HepG2 (cell line): ENCODE measurements around the gene CSNK1D. TPM values are rescaled to one million over a fixed set of nuclear protein-coding genes. Genes with fewer than 3 reads are reported as not detected.

ENCODE experiments used
- ATAC-seq: fragments of 200-7000 bp; cut with Tn5 transposase; 3 replicates; pipeline ENCODE4 v1.9.1; 2020; ENCODE audit warnings: mild to moderate bottlenecking, moderate library complexity
- BruUV-seq: library from RNA; stranded (reverse); fragments of 400-500 nt; replicated peaks from 2 replicates; lab custom pipeline; 2021; lab: Mats Ljungman, UMichigan
- CTCF ChIA-PET: fragments of 300-600 bp; formaldehyde crosslinking; extraction: SDS; loops from one replicate; lab custom pipeline; 2021; ENCODE audit warnings: low total read pairs, inconsistent platforms, low intra/inter-chr PET ratio; lab: Yijun Ruan, JAX
- POLR2A ChIA-PET: fragments of 350-600 bp; sonication (Branson Sonifier 250); formaldehyde crosslinking; loops from one replicate; lab custom pipeline; 2020; ENCODE audit warnings: antibody characterized with exemption, inconsistent platforms; lab: Yijun Ruan, JAX
- DNase-seq: peaks from one replicate; pipeline ENCODE4 v3.0.0-alpha.2; 2015; ENCODE audit warnings: low spot score
- FAIRE-seq: peaks from 3 replicates; lab custom pipeline; 2011; peaks lifted over from hg19 to GRCh38; lab: Jason Lieb, UNC
- H2AFZ ChIP-seq: one replicate; pipeline ENCODE4 v1.6.1; 2011; ENCODE audit warnings: low read length, inconsistent platforms
- H3K27ac ChIP-seq: fragments of 300-600 bp; 3 replicates; pipeline ENCODE4 v1.8.0; 2011; ENCODE audit warnings: mixed run types, mild to moderate bottlenecking, mixed read lengths, low read length, inconsistent platforms; ENCODE audit not compliant: insufficient read depth; ENCODE audit errors: extremely low read length
- H3K27me3 ChIP-seq, 2 experiments: fragments of 200-600 bp in 1 of 2; 2 replicates in 1 of 2; 3 replicates in 1 of 2; pipeline versions ENCODE4 v1.6.0 to v1.8.0; 2011; ENCODE audit warnings: low read length in 2 of 2, mild to moderate bottlenecking in 2 of 2, moderate library complexity in 2 of 2, inconsistent platforms in 1 of 2; ENCODE audit not compliant: insufficient read depth in 2 of 2, control insufficient read depth in 1 of 2
- H3K36me3 ChIP-seq, 2 experiments: fragments of 200-600 bp in 1 of 2; replicated peaks in 1 of 2; 2 replicates in 1 of 2; 3 replicates in 1 of 2; pipeline versions ENCODE4 v1.5.1 to v1.8.0; 2011; ENCODE audit warnings: low read length in 2 of 2, inconsistent platforms in 1 of 2; ENCODE audit not compliant: insufficient read depth in 2 of 2, control insufficient read depth in 1 of 2
- H3K4me1 ChIP-seq: 2 replicates; pipeline ENCODE4 v1.5.1; 2012; ENCODE audit warnings: low read length, inconsistent platforms; ENCODE audit not compliant: insufficient read depth
- H3K4me2 ChIP-seq: 2 replicates; pipeline ENCODE4 v1.6.0; 2011; ENCODE audit warnings: low read depth, low read length, inconsistent platforms
- H3K4me3 ChIP-seq, 3 experiments: fragments of 200-600 bp in 1 of 3; sonication (generic), shearing (Covaris generic) in 1 of 3; replicated peaks in 1 of 3; 2 replicates each; pipeline ENCODE4 v1.5.1; 2011 to 2016; ENCODE audit warnings: low read length in 3 of 3, inconsistent platforms in 2 of 3, low read depth in 2 of 3, mild to moderate bottlenecking in 2 of 3, control low read depth in 1 of 3, mixed read lengths in 1 of 3; ENCODE audit not compliant: insufficient read depth in 1 of 3
- H3K79me2 ChIP-seq: one replicate; pipeline ENCODE4 v1.6.1; 2011; ENCODE audit warnings: low read length, inconsistent platforms; ENCODE audit not compliant: insufficient read depth
- H3K9ac ChIP-seq: 2 replicates; pipeline ENCODE4 v1.6.0; 2011; ENCODE audit warnings: mild to moderate bottlenecking, low read depth, low read length, inconsistent platforms; ENCODE audit not compliant: insufficient read depth
- H3K9me3 ChIP-seq: 2 replicates; pipeline ENCODE4 v1.5.1; 2012; ENCODE audit warnings: mild to moderate bottlenecking, low read length
- H4K20me1 ChIP-seq: 2 replicates; pipeline ENCODE4 v1.6.0; 2011; ENCODE audit warnings: inconsistent platforms, mild to moderate bottlenecking, low read length, moderate library complexity; ENCODE audit not compliant: insufficient read depth
- FOXK1 ChIP-seq: sonication (generic); formaldehyde crosslinking; IDR thresholded peaks from 2 replicates; pipeline ENCODE4 v1.4.0; 2020; ENCODE audit warnings: low read depth, missing genetic modification reagents, borderline replicate concordance
- HMG20B ChIP-seq: conservative IDR thresholded peaks from 2 replicates; pipeline ENCODE4 v1.6.1; 2016; ENCODE audit warnings: missing genetic modification reagents, missing compliant biosample characterization
- HNRNPH1 ChIP-seq: fragments of 200-400 bp; formaldehyde crosslinking; optimal IDR thresholded peaks from 2 replicates; pipeline ENCODE3; 2017; ENCODE audit warnings: mild to moderate bottlenecking, low read depth, low read length
- MAFK ChIP-seq, 2 experiments: IDR thresholded peaks in 1 of 2; conservative IDR thresholded peaks in 1 of 2; 2 replicates each; pipeline ENCODE4 v1.6.1; 2011; ENCODE audit warnings: improper control_type of control experiment in 2 of 2, low read length in 2 of 2
- MIER2 ChIP-seq: IDR thresholded peaks from 2 replicates; pipeline ENCODE4 v1.6.1; 2016; ENCODE audit warnings: missing biosample characterization, missing genetic modification reagents
- RARG ChIP-seq: sonication (generic); formaldehyde crosslinking; IDR thresholded peaks from 2 replicates; pipeline ENCODE4 v1.4.0; 2020; ENCODE audit warnings: low read depth, mild to moderate bottlenecking, missing genetic modification reagents
- RBM39 ChIP-seq: fragments of 200-400 bp; formaldehyde crosslinking; IDR thresholded peaks from one replicate; pipeline ENCODE4 v1.6.1; 2018; ENCODE audit warnings: antibody characterized with exemption, mild to moderate bottlenecking, low read depth, low read length; ENCODE audit not compliant: poor library complexity, severe bottlenecking
- SMARCE1 ChIP-seq: fragments of 450-650 bp; IDR thresholded peaks from 2 replicates; pipeline ENCODE4 v1.6.1; 2017; ENCODE audit warnings: borderline replicate concordance
- ZNF224 ChIP-seq: sonication (generic); formaldehyde crosslinking; IDR thresholded peaks from 2 replicates; pipeline ENCODE4 v1.5.0; 2020; ENCODE audit warnings: mild to moderate bottlenecking, missing genetic modification reagents
- ZNF234 ChIP-seq: sonication (generic); formaldehyde crosslinking; conservative IDR thresholded peaks from 2 replicates; pipeline ENCODE4 v1.5.1; 2020; ENCODE audit warnings: mild to moderate bottlenecking, missing genetic modification reagents
- ZNF329 ChIP-seq: sonication (generic); formaldehyde crosslinking; IDR thresholded peaks from 2 replicates; pipeline ENCODE4 v1.9.0; 2021; ENCODE audit warnings: low read depth, mild to moderate bottlenecking, missing genetic modification reagents
- ZNF333 ChIP-seq: sonication (generic); formaldehyde crosslinking; IDR thresholded peaks from 2 replicates; pipeline ENCODE4 v1.4.0; 2020; ENCODE audit warnings: mild to moderate bottlenecking, missing genetic modification reagents, borderline replicate concordance
- ZNF446 ChIP-seq: sonication (generic); formaldehyde crosslinking; IDR thresholded peaks from 2 replicates; pipeline ENCODE4 v1.5.0; 2020; ENCODE audit warnings: mild to moderate bottlenecking, missing genetic modification reagents
- ZNF510 ChIP-seq: sonication (generic); formaldehyde crosslinking; IDR thresholded peaks from 2 replicates; pipeline ENCODE4 v1.4.0; 2020; ENCODE audit warnings: low read depth, mild to moderate bottlenecking, missing genetic modification reagents
- ZNF589 ChIP-seq: sonication (generic); formaldehyde crosslinking; conservative IDR thresholded peaks from 2 replicates; pipeline ENCODE4 v1.8.0; 2022; ENCODE audit warnings: mild to moderate bottlenecking, moderate library complexity, missing genetic modification reagents
- ZNF607 ChIP-seq: sonication (generic); formaldehyde crosslinking; IDR thresholded peaks from 2 replicates; pipeline ENCODE4 v1.5.1; 2020; ENCODE audit warnings: missing genetic modification reagents, mild to moderate bottlenecking, borderline replicate concordance
- WGBS: methylation state at CpG from one replicate; pipeline ENCODE4 v1.1.6; 2017; ENCODE audit warnings: low lambda C conversion rate; 5-methylcytosine and 5-hydroxymethylcytosine counted together
- in situ Hi-C: cut with HindIII; loops from 2 replicates; pipeline ENCODE4 v1.10.0; 2017; ENCODE audit warnings: low pct_unique_long_range_greater_than_20kb; ENCODE audit not compliant: extremely low pct_ligation_motif_present
- intact Hi-C: fragments of 100-400 bp; cut with micrococcal nuclease; formaldehyde crosslinking; loops from one replicate; pipeline ENCODE4 v1.10.0; 2022; ENCODE audit not compliant: unreplicated experiment
- polyA plus RNA-seq, 8 experiments: library from polyadenylated mRNA; depleted of rRNA in 3 of 8; stranded (reverse) in 7 of 8; unstranded in 1 of 8; fragments of >200 nt; fragmentation: Illumina TruSeq in 4 of 8; extraction: Trizol in 4 of 8; gene quantifications; 2 replicates each; pipeline versions ENCODE4 v1.2.1 to v1.2.3, GENCODE V29; 2011 to 2016; ENCODE audit warnings: low read depth in 4 of 8, missing spikeins in 1 of 8, mixed read lengths in 1 of 8; ENCODE audit not compliant: insufficient read depth in 1 of 8
- total RNA-seq, 5 experiments: library from RNA; depleted of rRNA; stranded (reverse); fragments of >200 nt; fragmentation: Illumina TruSeq; extraction: Trizol; gene quantifications; 2 replicates each; pipeline ENCODE4 v1.2.3, GENCODE V29; 2016; ENCODE audit warnings: low read depth in 1 of 5
- TF ChIP-seq, protein P1 (sequence below): sonication (generic); formaldehyde crosslinking; IDR thresholded peaks from 2 replicates; pipeline ENCODE4 v1.5.0; 2020; ENCODE audit warnings: missing genetic modification reagents
- TF ChIP-seq, protein P2 (sequence below): sonication (generic); formaldehyde crosslinking; IDR thresholded peaks from 2 replicates; pipeline ENCODE4 v1.4.0; 2020; ENCODE audit warnings: mild to moderate bottlenecking, missing genetic modification reagents
- TF ChIP-seq, protein P3 (sequence below): sonication (generic); formaldehyde crosslinking; IDR thresholded peaks from 2 replicates; pipeline ENCODE4 v1.4.0; 2020; ENCODE audit warnings: mild to moderate bottlenecking, missing genetic modification reagents, borderline replicate concordance

The CSNK1D gene
- total and polyA plus RNA-seq, 2 of the 13 experiments (the other 11 are each of a cell fraction or from before 2014, with no cell fraction given), result 31.5 to 128 TPM

DNA sequence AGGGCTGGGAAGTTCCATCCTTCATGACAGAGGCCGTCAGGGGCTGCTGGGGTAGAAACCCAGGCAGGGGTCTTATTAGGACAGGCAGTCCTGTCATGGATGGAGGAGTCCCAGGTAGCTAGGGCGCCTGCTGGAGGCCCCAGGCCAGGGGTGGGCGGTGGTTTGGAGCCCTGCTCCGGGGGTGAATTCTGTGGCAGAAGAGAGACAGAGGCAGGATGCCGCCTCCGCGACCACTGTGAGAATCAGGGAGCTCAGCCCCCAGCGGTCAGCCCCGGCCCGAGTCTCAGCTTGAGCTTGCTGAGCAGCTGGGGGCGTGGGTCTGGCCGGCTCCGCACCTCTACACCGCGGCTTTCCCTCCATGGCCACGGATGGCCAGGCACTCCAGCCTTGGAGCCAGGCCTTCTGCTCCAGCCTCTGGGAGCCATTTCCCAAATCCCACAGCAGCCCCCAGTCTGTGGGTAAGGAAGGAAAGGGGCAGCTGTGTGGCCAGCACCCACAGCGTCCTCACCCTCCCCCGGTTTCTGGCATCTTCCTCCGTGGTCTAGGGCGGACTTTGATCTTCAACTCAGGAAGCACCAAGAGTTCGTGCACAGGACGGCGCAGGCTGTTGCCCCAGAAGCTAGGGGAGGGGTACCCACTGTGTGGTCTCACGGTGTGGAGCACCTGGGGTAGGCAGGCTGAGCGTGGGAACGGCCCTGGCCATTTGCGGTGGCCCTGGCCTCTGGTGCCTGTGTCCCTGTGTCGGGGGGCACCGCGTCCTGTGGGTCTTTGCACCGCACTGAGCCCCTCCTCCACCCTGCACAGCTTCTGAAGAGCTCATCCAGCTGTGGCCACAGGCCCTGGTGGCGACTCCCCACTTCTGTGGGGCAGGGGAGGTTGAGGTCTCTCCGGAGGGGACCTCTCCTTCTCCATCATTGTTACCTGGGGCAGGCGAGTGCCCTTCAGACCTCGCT is 29.8 kb upstream of the CSNK1D start:
- WGBS, result 29% methylated on average over 19 of the region's 35 CpGs
- no peaks in the 10 kb centered on the region for H3K36me3 ChIP-seq
- FAIRE-seq (peak; percentile 70), ATAC-seq (peak; percentile 35), DNase-seq (no peak)
- intact Hi-C loops (loop anchor here (5.0 kb wide), 1 partner anchor 34 kb away; no protein-coding TSS in a partner anchor), in situ Hi-C loops (no loop called here)
- H3K27ac ChIP-seq, result no peak overlapping the region
- H2AFZ ChIP-seq, result no peak overlapping the region
- H3K27me3 ChIP-seq, result no peaks in the 10 kb centered on the region
- H3K4me2 ChIP-seq, result peak overlapping the region; percentile 74
- no peak overlapping the region for H3K9ac ChIP-seq
- H3K4me1 ChIP-seq, result peaks cover 78% of the 10 kb centered on the region
- ChIA-PET CTCF (no interaction called here), POLR2A (interaction anchor here (0.6 to 12.8 kb wide), 18 partner anchors 8 to 74 kb away, joined by 3 to 270 read pairs (median 8); partner anchors contain the start of genes CD7, CSNK1D, SECTM1 and SLC16A3)
- no peaks in the 10 kb centered on the region for H3K79me2 ChIP-seq
- H3K4me3 ChIP-seq, result peak overlapping the region in 2 of 3 experiments; percentile 42 to 59; a peak in 3 of 6 replicates
- no peaks in the 10 kb centered on the region for H4K20me1 ChIP-seq
- BruUV-seq, result no TSS peak
- no peaks in the 10 kb centered on the region for H3K9me3 ChIP-seq
- TF ChIP-seq MAFK (conservative IDR thresholded peaks at IDR 0.05 in 1 of 2, IDR thresholded peaks at IDR 0.05 in 1 of 2; ENCODE audit: low read length in 2 of 2) (no peak), RARG (CRISPR knock-in tag) (no peak), ZNF510 (no peak), MIER2 (CRISPR knock-in tag) (no peak), ZNF329 (CRISPR knock-in tag) (0 out of 2 replicates have a peak, but pooled peaks have one; percentile 25), ZNF234 (CRISPR knock-in tag) (no peak), ZNF589 (no peak), ZNF333 (CRISPR knock-in tag) (no peak), SMARCE1 (no peak), ZNF607 (CRISPR knock-in tag) (no peak), RBM39 (peak; percentile 61), ZNF224 (CRISPR knock-in tag) (peak; percentile 55; the same call in 1 of the 2 replicates), FOXK1 (peak; percentile 31; the same call in 1 of the 2 replicates), HMG20B (CRISPR knock-in tag) (no peak), ZNF446 (CRISPR knock-in tag) (no peak), HNRNPH1 (no peak)
- TF ChIP-seq, protein P1, sequence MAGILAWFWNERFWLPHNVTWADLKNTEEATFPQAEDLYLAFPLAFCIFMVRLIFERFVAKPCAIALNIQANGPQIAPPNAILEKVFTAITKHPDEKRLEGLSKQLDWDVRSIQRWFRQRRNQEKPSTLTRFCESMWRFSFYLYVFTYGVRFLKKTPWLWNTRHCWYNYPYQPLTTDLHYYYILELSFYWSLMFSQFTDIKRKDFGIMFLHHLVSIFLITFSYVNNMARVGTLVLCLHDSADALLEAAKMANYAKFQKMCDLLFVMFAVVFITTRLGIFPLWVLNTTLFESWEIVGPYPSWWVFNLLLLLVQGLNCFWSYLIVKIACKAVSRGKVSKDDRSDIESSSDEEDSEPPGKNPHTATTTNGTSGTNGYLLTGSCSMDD, result no peak
- TF ChIP-seq, protein P2, sequence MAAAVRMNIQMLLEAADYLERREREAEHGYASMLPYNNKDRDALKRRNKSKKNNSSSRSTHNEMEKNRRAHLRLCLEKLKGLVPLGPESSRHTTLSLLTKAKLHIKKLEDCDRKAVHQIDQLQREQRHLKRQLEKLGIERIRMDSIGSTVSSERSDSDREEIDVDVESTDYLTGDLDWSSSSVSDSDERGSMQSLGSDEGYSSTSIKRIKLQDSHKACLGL, result peak; percentile 26; the same call in 1 of the 2 replicates
- TF ChIP-seq, protein P3, sequence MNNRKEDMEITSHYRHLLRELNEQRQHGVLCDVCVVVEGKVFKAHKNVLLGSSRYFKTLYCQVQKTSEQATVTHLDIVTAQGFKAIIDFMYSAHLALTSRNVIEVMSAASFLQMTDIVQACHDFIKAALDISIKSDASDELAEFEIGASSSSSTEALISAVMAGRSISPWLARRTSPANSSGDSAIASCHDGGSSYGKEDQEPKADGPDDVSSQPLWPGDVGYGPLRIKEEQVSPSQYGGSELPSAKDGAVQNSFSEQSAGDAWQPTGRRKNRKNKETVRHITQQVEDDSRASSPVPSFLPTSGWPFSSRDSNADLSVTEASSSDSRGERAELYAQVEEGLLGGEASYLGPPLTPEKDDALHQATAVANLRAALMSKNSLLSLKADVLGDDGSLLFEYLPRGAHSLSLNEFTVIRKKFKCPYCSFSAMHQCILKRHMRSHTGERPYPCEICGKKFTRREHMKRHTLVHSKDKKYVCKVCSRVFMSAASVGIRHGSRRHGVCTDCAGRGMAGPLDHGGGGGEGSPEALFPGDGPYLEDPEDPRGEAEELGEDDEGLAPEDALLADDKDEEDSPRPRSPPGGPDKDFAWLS (CRISPR knock-in tag), result no peak; the same call in 1 of the 2 replicates
